ENCODE data around the gene CEP295NL. TPM values are rescaled to one million over a fixed set of nuclear protein-coding genes. Genes with fewer than 3 reads are reported as not detected.

CEP295NL gene
- total RNA-seq, 4 donors from 2014 or later = 1.6 to 9.0 (median 3.8) TPM

- TF ChIP-seq POLR2AphosphoS5 (IDR thresholded peaks at IDR 0.05) (no peak), EP300 (IDR thresholded peaks at IDR 0.05) (no peak), POLR2A (IDR thresholded peaks at IDR 0.05) (no peak), CTCF (IDR thresholded peaks at IDR 0.05) (no peak)
- no peaks in the 10 kb centered on the region for H3K27me3 ChIP-seq
- H3K27ac ChIP-seq = peak overlapping the region in 3 of 4 donors; percentile 66 to 78 (median 70)
- peaks cover 12 to 100% (median 79%) of the 10 kb centered on the region in 3 donors for H3K4me1 ChIP-seq
- no peaks in the 10 kb centered on the region for H3K9me3 ChIP-seq
- H3K4me3 ChIP-seq = no peak overlapping the region
- WGBS, 2 donors (ENCODE audit: low coverage in 1 of 2) = 17 to 24% methylated on average over 4 to 5 of the region's 5 CpGs
- ATAC-seq = no peak
- H3K36me3 ChIP-seq = peaks cover 0 to 12% of the 10 kb centered on the region in 2 donors
Measured at GRCh38 chr17:78895322-78895721, 7.7 kb downstream of the CEP295NL start.

GRCh38 chr17:78893684-78894083 is 9.3 kb downstream of the CEP295NL start:
- H3K4me3 ChIP-seq = no peak overlapping the region
- H3K27ac ChIP-seq = peak overlapping the region in 2 of 4 donors; percentile 16 to 35
- H3K4me1 ChIP-seq = peaks cover 12 to 100% (median 74%) of the 10 kb centered on the region in 3 donors
- WGBS, 2 donors (ENCODE audit: low coverage in 1 of 2) = 13 to 17% methylated on average over 2 to 3 of the region's 4 CpGs
- H3K36me3 ChIP-seq = peaks cover 0 to 12% of the 10 kb centered on the region in 2 donors
- H3K9me3 ChIP-seq = no peaks in the 10 kb centered on the region
- ATAC-seq = no peak
- TF ChIP-seq POLR2AphosphoS5 (IDR thresholded peaks at IDR 0.05) (no peak), EP300 (IDR thresholded peaks at IDR 0.05) (no peak)
- no peaks in the 10 kb centered on the region for H3K27me3 ChIP-seq

DNA sequence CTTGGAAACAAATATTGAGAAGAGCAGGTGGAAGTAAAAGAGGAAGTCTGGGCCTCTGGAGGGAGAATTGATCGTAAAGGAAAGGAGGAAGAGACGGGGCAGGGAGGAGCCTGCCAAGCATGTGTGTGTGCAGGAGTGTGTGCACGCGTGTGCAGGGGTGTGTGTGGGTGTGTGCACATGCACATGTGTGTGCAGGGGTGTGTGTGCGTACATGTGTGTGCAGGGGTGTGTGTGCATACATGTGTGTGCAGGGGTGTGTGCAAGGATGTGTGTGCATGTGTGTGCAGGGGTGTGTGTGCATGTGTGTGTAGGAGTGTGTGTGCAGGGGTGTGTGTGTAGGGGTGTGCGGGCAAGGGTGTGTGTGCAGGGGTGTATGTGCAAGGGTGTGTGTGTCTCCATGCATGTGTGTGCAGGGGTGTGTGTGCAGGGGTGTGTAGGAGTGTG is 10.0 kb downstream of the CEP295NL start:
- H3K36me3 ChIP-seq = peaks cover 0 to 5% of the 10 kb centered on the region in 2 donors
- no peak overlapping the region for H3K4me3 ChIP-seq
- no peaks in the 10 kb centered on the region for H3K27me3 ChIP-seq
- H3K4me1 ChIP-seq = peaks cover 12 to 100% (median 68%) of the 10 kb centered on the region in 3 donors
- 69 to 80% methylated on average over 5 to 6 of the region's 6 CpGs for WGBS, 2 donors (ENCODE audit: low coverage in 1 of 2)
- peak overlapping the region in 2 of 4 donors; percentile 1 to 50 for H3K27ac ChIP-seq
- no peak for ATAC-seq
- no peak for TF ChIP-seq EP300 (IDR thresholded peaks at IDR 0.05)
- no peak for TF ChIP-seq POLR2AphosphoS5 (IDR thresholded peaks at IDR 0.05)
- no peak for TF ChIP-seq POLR2A (IDR thresholded peaks at IDR 0.05)
- TF ChIP-seq CTCF (IDR thresholded peaks at IDR 0.05) = no peak
- no peaks in the 10 kb centered on the region for H3K9me3 ChIP-seq

- Histone ChIP-seq H3K27ac (peak overlapping the region in 3 of 4 donors; percentile 1 to 50 (median 44)), H3K4me1 (peaks cover 12 to 100% (median 64%) of the 10 kb centered on the region in 3 donors), H3K36me3 (peaks cover 0 to 1% of the 10 kb centered on the region in 2 donors), H3K27me3 (no peaks in the 10 kb centered on the region), H3K9me3 (no peaks in the 10 kb centered on the region), H3K4me3 (no peak overlapping the region)
- TF ChIP-seq POLR2A (IDR thresholded peaks at IDR 0.05) (no peak), EP300 (IDR thresholded peaks at IDR 0.05) (no peak), CTCF (IDR thresholded peaks at IDR 0.05) (no peak), POLR2AphosphoS5 (IDR thresholded peaks at IDR 0.05) (no peak)
- WGBS, 2 donors (ENCODE audit: low coverage in 1 of 2) = 0 to 40% methylated on average over 1 of the region's 5 CpGs
- no peak for ATAC-seq
Measured at GRCh38 chr17:78892520-78892919, 10.5 kb downstream of the CEP295NL start.

DNA sequence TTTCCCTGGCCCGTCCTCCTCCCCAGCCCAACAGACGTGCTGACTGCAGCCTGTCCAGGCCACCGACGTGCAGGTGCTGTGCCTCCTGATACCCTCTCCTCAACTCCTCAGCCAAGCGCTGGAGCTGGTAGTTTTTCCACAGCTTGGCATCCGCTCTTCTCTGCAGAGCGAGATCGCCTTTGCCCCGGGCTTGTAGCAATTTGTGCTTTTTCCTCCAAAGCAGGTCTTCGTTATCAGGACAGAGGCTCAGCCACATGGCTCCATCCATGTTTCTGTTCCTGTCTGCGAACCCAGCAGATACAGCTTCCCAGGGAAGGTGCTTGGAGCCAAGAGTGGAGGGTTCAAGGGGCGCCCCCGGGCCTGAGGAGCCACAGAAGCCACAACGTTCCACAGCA is 10.9 kb downstream of the CEP295NL start:
- H3K4me3 ChIP-seq = no peak overlapping the region
- no peaks in the 10 kb centered on the region for H3K9me3 ChIP-seq
- 66 to 83% methylated on average over 4 to 9 of the region's 14 CpGs for WGBS, 2 donors (ENCODE audit: low coverage in 1 of 2)
- no peak for TF ChIP-seq POLR2A (IDR thresholded peaks at IDR 0.05)
- TF ChIP-seq CTCF (IDR thresholded peaks at IDR 0.05) = no peak
- no peak for TF ChIP-seq POLR2AphosphoS5 (IDR thresholded peaks at IDR 0.05)
- TF ChIP-seq EP300 (IDR thresholded peaks at IDR 0.05) = no peak
- peaks cover 12 to 100% (median 59%) of the 10 kb centered on the region in 3 donors for H3K4me1 ChIP-seq
- H3K36me3 ChIP-seq = no peaks in the 10 kb centered on the region
- ATAC-seq = no peak
- H3K27me3 ChIP-seq = no peaks in the 10 kb centered on the region
- H3K27ac ChIP-seq = peak overlapping the region in 3 of 4 donors; percentile 1 to 50 (median 44)

Measured in gastroesophageal sphincter (tissue), 4 donors.